HG02981 (cell line): ENCODE results near the gene EEIG1.
A peak's percentile ranks its signal among the peaks of the same experiment; 100 is the strongest.

Source experiments
- ATAC-seq: cut with Tn5 transposase; IDR thresholded peaks from one replicate; pipeline ENCODE4 v1.9.1; 2021; ENCODE audit warnings: mild to moderate bottlenecking, moderate library complexity; ENCODE audit not compliant: unreplicated experiment

The EEIG1 gene

GRCh38 chr9:127942216-127943010 is 38.4 kb downstream of the EEIG1 start:
- ATAC-seq, result no peak

GRCh38 chr9:127941961-127942215 is 38.9 kb downstream of the EEIG1 start:
- no peak for ATAC-seq

GRCh38 chr9:127941062-127941960 is 39.5 kb downstream of the EEIG1 start:
- ATAC-seq, result no peak

GRCh38 chr9:127940593-127940992 is 40.2 kb downstream of the EEIG1 start:
- ATAC-seq, result no peak

GRCh38 chr9:127938298-127938690 is 42.5 kb downstream of the EEIG1 start:
- ATAC-seq, result no peak

- peak; percentile 95 for ATAC-seq
Observed at GRCh38 chr9:127937388-127938297, 43.1 kb downstream of the EEIG1 start, which contains the start of gene DPM2. DPM2 (minus strand) TSS chr9:127937854; CDS start chr9:127937820, 34 bp downstream.

GRCh38 chr9:127937056-127937387 is 43.8 kb downstream of the EEIG1 start:
- ATAC-seq, result no peak

- ATAC-seq, result no peak
Observed at GRCh38 chr9:127936347-127936852, 44.4 kb downstream of the EEIG1 start.

GRCh38 chr9:127935765-127936221 is 45.0 kb downstream of the EEIG1 start:
- no peak for ATAC-seq

- no peak for ATAC-seq
Observed at GRCh38 chr9:127934986-127935385, 45.8 kb downstream of the EEIG1 start.

- ATAC-seq, result no peak
Observed at GRCh38 chr9:127934248-127934647, 46.5 kb downstream of the EEIG1 start.

- peak; percentile 15 for ATAC-seq
Observed at GRCh38 chr9:127931092-127931881, 49.5 kb downstream of the EEIG1 start.
